KMS-11 (cell line): ENCODE measurements around the gene EYA4.

Experiments used
- H2AFZ ChIP-seq: fragments of 200-600 bp; sonication (generic); 2 replicates; pipeline ENCODE4 v1.6.1; 2016; ENCODE audit warnings: antibody characterized with exemption, mixed run types, low read depth
- H3K27ac ChIP-seq: fragments of 200-600 bp; sonication (generic); 2 replicates; pipeline ENCODE4 v1.6.1; 2016; ENCODE audit warnings: mild to moderate bottlenecking, mixed run types
- H3K27me3 ChIP-seq: fragments of 200-600 bp; sonication (generic); 2 replicates; pipeline ENCODE4 v1.6.1; 2017; ENCODE audit warnings: mild to moderate bottlenecking, low read depth, mixed run types, moderate library complexity; ENCODE audit not compliant: insufficient read depth
- H3K36me3 ChIP-seq: fragments of 200-600 bp; sonication (generic); 2 replicates; pipeline ENCODE4 v1.6.1; 2017; ENCODE audit warnings: mild to moderate bottlenecking, mixed run types; ENCODE audit not compliant: insufficient read depth
- H3K4me1 ChIP-seq: fragments of 200-600 bp; sonication (generic); 2 replicates; pipeline ENCODE4 v1.6.1; 2016; ENCODE audit warnings: mild to moderate bottlenecking, low read depth, mixed run types; ENCODE audit not compliant: poor library complexity, severe bottlenecking
- H3K4me2 ChIP-seq: fragments of 200-600 bp; sonication (generic); 2 replicates; pipeline ENCODE4 v1.7.0; 2016; ENCODE audit warnings: mild to moderate bottlenecking, mixed run types
- H3K4me3 ChIP-seq: fragments of 200-600 bp; sonication (generic); IDR thresholded peaks from 2 replicates; pipeline ENCODE4 v1.6.1; 2017; ENCODE audit warnings: low read depth, low read length, mixed read lengths; ENCODE audit not compliant: insufficient read depth
- H3K79me2 ChIP-seq: fragments of 200-600 bp; sonication (generic); 2 replicates; pipeline ENCODE4 v1.6.1; 2016; ENCODE audit warnings: low read depth, mixed run types; ENCODE audit not compliant: insufficient read depth
- H3K9ac ChIP-seq: fragments of 200-600 bp; sonication (generic); 2 replicates; pipeline ENCODE4 v1.6.1; 2016; ENCODE audit warnings: mild to moderate bottlenecking, mixed run types
- H4K20me1 ChIP-seq: fragments of 200-600 bp; sonication (generic); 2 replicates; pipeline ENCODE4 v1.6.1; 2016; ENCODE audit warnings: mild to moderate bottlenecking, mixed run types; ENCODE audit not compliant: insufficient read depth
- TF ChIP-seq, protein P1 (sequence below): fragments of 200-600 bp; sonication (generic); conservative IDR thresholded peaks from 2 replicates; pipeline ENCODE4 v1.6.1; 2017; ENCODE audit warnings: low read depth, mild to moderate bottlenecking, antibody characterized with exemption, low read length, moderate library complexity, mixed read lengths

EYA4 gene

GRCh38 chr6:133404151-133404550 is 163.0 kb downstream of the EYA4 start:
- H3K79me2 ChIP-seq: no peaks in the 10 kb centered on the region
- no peak overlapping the region for H2AFZ ChIP-seq
- TF ChIP-seq, protein P1, sequence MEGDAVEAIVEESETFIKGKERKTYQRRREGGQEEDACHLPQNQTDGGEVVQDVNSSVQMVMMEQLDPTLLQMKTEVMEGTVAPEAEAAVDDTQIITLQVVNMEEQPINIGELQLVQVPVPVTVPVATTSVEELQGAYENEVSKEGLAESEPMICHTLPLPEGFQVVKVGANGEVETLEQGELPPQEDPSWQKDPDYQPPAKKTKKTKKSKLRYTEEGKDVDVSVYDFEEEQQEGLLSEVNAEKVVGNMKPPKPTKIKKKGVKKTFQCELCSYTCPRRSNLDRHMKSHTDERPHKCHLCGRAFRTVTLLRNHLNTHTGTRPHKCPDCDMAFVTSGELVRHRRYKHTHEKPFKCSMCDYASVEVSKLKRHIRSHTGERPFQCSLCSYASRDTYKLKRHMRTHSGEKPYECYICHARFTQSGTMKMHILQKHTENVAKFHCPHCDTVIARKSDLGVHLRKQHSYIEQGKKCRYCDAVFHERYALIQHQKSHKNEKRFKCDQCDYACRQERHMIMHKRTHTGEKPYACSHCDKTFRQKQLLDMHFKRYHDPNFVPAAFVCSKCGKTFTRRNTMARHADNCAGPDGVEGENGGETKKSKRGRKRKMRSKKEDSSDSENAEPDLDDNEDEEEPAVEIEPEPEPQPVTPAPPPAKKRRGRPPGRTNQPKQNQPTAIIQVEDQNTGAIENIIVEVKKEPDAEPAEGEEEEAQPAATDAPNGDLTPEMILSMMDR: no peak
- no peak overlapping the region for H3K4me3 ChIP-seq
- H4K20me1 ChIP-seq: no peaks in the 10 kb centered on the region
- H3K27ac ChIP-seq: no peak overlapping the region
- no peaks in the 10 kb centered on the region for H3K27me3 ChIP-seq
- no peaks in the 10 kb centered on the region for H3K4me1 ChIP-seq
- H3K36me3 ChIP-seq: no peaks in the 10 kb centered on the region
- no peak overlapping the region for H3K9ac ChIP-seq
- no peak overlapping the region for H3K4me2 ChIP-seq

DNA sequence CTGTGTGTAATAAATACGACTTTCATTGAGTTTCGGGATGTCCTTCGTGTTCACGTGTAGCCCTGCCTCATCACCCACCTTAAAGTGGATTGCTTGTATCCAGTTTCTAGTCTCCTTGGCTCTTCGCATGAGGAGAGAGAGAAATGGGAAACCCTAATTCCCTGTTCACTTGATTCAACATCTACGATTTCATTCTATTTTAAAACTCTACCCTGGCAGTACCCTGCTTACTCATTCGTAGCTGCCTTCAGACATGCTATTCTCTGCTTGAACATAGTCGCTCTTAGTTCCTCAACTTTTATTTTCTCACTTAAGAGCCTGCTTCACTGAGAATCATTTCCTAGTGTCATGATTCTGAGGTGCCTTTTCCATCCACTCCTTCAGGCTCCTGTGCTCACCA is 163.6 kb downstream of the EYA4 start:
- no peaks in the 10 kb centered on the region for H3K4me1 ChIP-seq
- H3K4me2 ChIP-seq: no peak overlapping the region
- no peaks in the 10 kb centered on the region for H3K27me3 ChIP-seq
- H3K4me3 ChIP-seq: no peak overlapping the region
- TF ChIP-seq, protein P1: no peak
- no peaks in the 10 kb centered on the region for H4K20me1 ChIP-seq
- no peaks in the 10 kb centered on the region for H3K79me2 ChIP-seq
- H3K9ac ChIP-seq: no peak overlapping the region
- H2AFZ ChIP-seq: no peak overlapping the region
- no peaks in the 10 kb centered on the region for H3K36me3 ChIP-seq
- no peak overlapping the region for H3K27ac ChIP-seq

GRCh38 chr6:133407320-133408100 is 166.4 kb downstream of the EYA4 start:
- Histone ChIP-seq H4K20me1 (no peaks in the 10 kb centered on the region), H2AFZ (no peak overlapping the region), H3K4me3 (no peak overlapping the region), H3K79me2 (no peaks in the 10 kb centered on the region), H3K27me3 (no peaks in the 10 kb centered on the region), H3K4me1 (no peaks in the 10 kb centered on the region), H3K36me3 (no peaks in the 10 kb centered on the region), H3K9ac (no peak overlapping the region), H3K27ac (no peak overlapping the region), H3K4me2 (no peak overlapping the region)
- TF ChIP-seq, protein P1: no peak

GRCh38 chr6:133408132-133408531 is 167.0 kb downstream of the EYA4 start:
- Histone ChIP-seq H3K4me2 (no peak overlapping the region), H4K20me1 (no peaks in the 10 kb centered on the region), H3K27ac (no peak overlapping the region), H2AFZ (no peak overlapping the region), H3K9ac (no peak overlapping the region), H3K27me3 (no peaks in the 10 kb centered on the region), H3K36me3 (no peaks in the 10 kb centered on the region), H3K79me2 (no peaks in the 10 kb centered on the region), H3K4me3 (no peak overlapping the region), H3K4me1 (no peaks in the 10 kb centered on the region)
- TF ChIP-seq, protein P1: no peak
